T-helper 2 cell treated with Interferon-gamma antibody and Interleukin-4, amounts not matched to agents 100 ng/mL and 5 ng/mL, for 36 hours (primary cell): Measurements from ENCODE around the gene MARS1. TPM values are rescaled to one million over a fixed set of nuclear protein-coding genes. Genes with fewer than 3 reads are reported as not detected.

Source experiments
- total RNA-seq: library from RNA; stranded (reverse); gene quantifications from 2 replicates; pipeline ENCODE4 v1.2.3, GENCODE V29; 2022

Gene MARS1
- total RNA-seq, 1 donor from 2014 or later, result 189 TPM

Other genes with a start within 250 kb of the MARS1 start
- 8.8 and 9.1 TPM in 2 replicates for gene STAC3, start 236.9 kb upstream of the MARS1 start, total RNA-seq
- gene R3HDM2, start 57.0 kb upstream of the MARS1 start, total RNA-seq, result 65.1 and 67.2 TPM in 2 replicates
- not detected in 2 replicates for gene INHBC, start 53.3 kb upstream of the MARS1 start, total RNA-seq
- gene INHBE, start 32.8 kb upstream of the MARS1 start, total RNA-seq, result not detected in 2 replicates
- 1.8 and 2.2 TPM in 2 replicates for gene GLI1, start 28.3 kb upstream of the MARS1 start, total RNA-seq
- gene ARHGAP9, start 8.2 kb upstream of the MARS1 start, total RNA-seq, result 171 and 172 TPM in 2 replicates
- 9.9 and 10.7 TPM in 2 replicates for gene DDIT3, start 32.4 kb downstream of the MARS1 start, total RNA-seq
- 75.0 and 78.0 TPM in 2 replicates for gene MBD6, start 34.8 kb downstream of the MARS1 start, total RNA-seq
- gene DCTN2, start 59.1 kb downstream of the MARS1 start, total RNA-seq, result 85.7 and 88.4 TPM in 2 replicates
- 1.3 and 1.6 TPM in 2 replicates for gene KIF5A, start 62.0 kb downstream of the MARS1 start, total RNA-seq
- 19.7 and 22.8 TPM in 2 replicates for gene PIP4K2C, start 103.1 kb downstream of the MARS1 start, total RNA-seq
- gene DTX3, start 116.8 kb downstream of the MARS1 start, total RNA-seq, result 18.1 and 19.1 TPM in 2 replicates
- 0.48 and 1.0 TPM in 2 replicates for gene ARHGEF25, start 123.4 kb downstream of the MARS1 start, total RNA-seq
- 1.5 and 1.9 TPM in 2 replicates for gene B4GALNT1, start 145.1 kb downstream of the MARS1 start, total RNA-seq
- 137 and 138 TPM in 2 replicates for gene OS9, start 206.1 kb downstream of the MARS1 start, total RNA-seq